H9 (cell line): Measurements from ENCODE around the gene NFYB. TPM values are rescaled to one million over a fixed set of nuclear protein-coding genes. Genes with fewer than 3 reads are reported as not detected.

ENCODE experiments used
- DNase-seq: peaks from one replicate; pipeline ENCODE4 v3.0.0-alpha.2; 2017
- H2AFZ ChIP-seq: one replicate; pipeline ENCODE4 v1.6.1; 2013; ENCODE audit warnings: mild to moderate bottlenecking, low read length, control low read depth, moderate library complexity
- H2AK5ac ChIP-seq: 2 replicates; pipeline ENCODE4 v1.6.1; 2013; ENCODE audit warnings: low read length, control low read depth, mixed read lengths; ENCODE audit not compliant: insufficient read length
- H2BK120ac ChIP-seq: one replicate; pipeline ENCODE4 v1.6.1; 2013; ENCODE audit warnings: low read depth, mild to moderate bottlenecking, low read length, control low read depth, inconsistent platforms; ENCODE audit not compliant: poor library complexity, severe bottlenecking
- H2BK12ac ChIP-seq: 2 replicates; pipeline ENCODE4 v1.6.1; 2013; ENCODE audit warnings: low read length, control low read depth, mixed read lengths, low read depth; ENCODE audit not compliant: insufficient read length
- H2BK15ac ChIP-seq: 2 replicates; pipeline ENCODE4 v1.6.1; 2013; ENCODE audit warnings: low read depth, low read length, control low read depth
- H2BK20ac ChIP-seq: one replicate; pipeline ENCODE4 v1.6.1; 2013; ENCODE audit warnings: low read depth, mild to moderate bottlenecking, low read length, control low read depth, inconsistent platforms; ENCODE audit not compliant: poor library complexity, severe bottlenecking
- H2BK5ac ChIP-seq: 2 replicates; pipeline ENCODE4 v1.6.1; 2013; ENCODE audit warnings: low read length, control low read depth, mixed read lengths; ENCODE audit not compliant: insufficient read length
- H3K14ac ChIP-seq: 2 replicates; pipeline ENCODE4 v1.6.1; 2013; ENCODE audit warnings: low read length, control low read depth; ENCODE audit not compliant: insufficient read depth
- H3K18ac ChIP-seq: 2 replicates; pipeline ENCODE4 v1.6.1; 2013; ENCODE audit warnings: low read depth, mild to moderate bottlenecking, mixed read lengths, low read length, control low read depth; ENCODE audit not compliant: insufficient read length
- H3K23ac ChIP-seq: 2 replicates; pipeline ENCODE4 v1.6.1; 2013; ENCODE audit warnings: low read length, control low read depth, mixed read lengths, low read depth; ENCODE audit not compliant: insufficient read length
- H3K23me2 ChIP-seq: 2 replicates; pipeline ENCODE4 v1.6.1; 2013; ENCODE audit warnings: low read depth, mild to moderate bottlenecking, mixed read lengths, low read length, control low read depth; ENCODE audit not compliant: insufficient read length, poor library complexity, severe bottlenecking
- H3K27ac ChIP-seq: 2 replicates; pipeline ENCODE4 v1.5.1; 2013; ENCODE audit warnings: low read length, control low read depth, mixed read lengths, low read depth; ENCODE audit not compliant: insufficient read length
- H3K27me3 ChIP-seq: 2 replicates; pipeline ENCODE4 v1.6.1; 2013; ENCODE audit warnings: low read length, control low read depth, inconsistent platforms; ENCODE audit not compliant: insufficient read depth
- H3K4ac ChIP-seq: 2 replicates; pipeline ENCODE4 v1.6.1; 2013; ENCODE audit warnings: low read depth, mild to moderate bottlenecking, control low read depth, inconsistent platforms, low read length, moderate library complexity
- H3K4me1 ChIP-seq: 2 replicates; pipeline ENCODE4 v1.6.1; 2013; ENCODE audit warnings: low read length, control low read depth, inconsistent platforms; ENCODE audit not compliant: insufficient read depth
- H3K4me2 ChIP-seq: 2 replicates; pipeline ENCODE4 v1.6.1; 2013; ENCODE audit warnings: low read length, control low read depth, mixed read lengths; ENCODE audit not compliant: insufficient read length, insufficient read depth
- H3K56ac ChIP-seq: 2 replicates; pipeline ENCODE4 v1.6.1; 2013; ENCODE audit warnings: low read depth, mild to moderate bottlenecking, mixed read lengths, low read length, control low read depth; ENCODE audit not compliant: insufficient read length
- H3K79me1 ChIP-seq: 2 replicates; pipeline ENCODE4 v1.6.1; 2013; ENCODE audit warnings: low read depth, mild to moderate bottlenecking, moderate library complexity, low read length, control low read depth, inconsistent platforms; ENCODE audit not compliant: insufficient read depth, poor library complexity, severe bottlenecking
- H3K79me2 ChIP-seq: 2 replicates; pipeline ENCODE4 v1.6.1; 2013; ENCODE audit warnings: low read length, control low read depth, inconsistent platforms; ENCODE audit not compliant: insufficient read depth
- H3K9ac ChIP-seq: 2 replicates; pipeline ENCODE4 v1.6.1; 2013; ENCODE audit warnings: low read length, control low read depth, mixed read lengths; ENCODE audit not compliant: insufficient read length; ENCODE audit errors: extremely low read depth
- H3K9me3 ChIP-seq: one replicate; pipeline ENCODE4 v1.6.1; 2013; ENCODE audit warnings: low read depth, low read length, inconsistent platforms; ENCODE audit not compliant: control insufficient read depth
- H3T11ph ChIP-seq: one replicate; pipeline ENCODE4 v1.6.1; 2013; ENCODE audit warnings: mild to moderate bottlenecking, low read length, control low read depth, inconsistent platforms
- H4K20me1 ChIP-seq: one replicate; pipeline ENCODE4 v1.6.1; 2013; ENCODE audit not compliant: control insufficient read depth, insufficient read length, insufficient read depth
- H4K5ac ChIP-seq: 2 replicates; pipeline ENCODE4 v1.6.1; 2013; ENCODE audit warnings: low read depth, mild to moderate bottlenecking, mixed read lengths, low read length, control low read depth; ENCODE audit not compliant: insufficient read length
- H4K8ac ChIP-seq: replicated peaks from 2 replicates; pipeline ENCODE4 v1.6.1; 2013; ENCODE audit warnings: low read length, control low read depth, mixed read lengths, low read depth; ENCODE audit not compliant: insufficient read length
- H4K91ac ChIP-seq: 2 replicates; pipeline ENCODE4 v1.6.1; 2013; ENCODE audit warnings: low read depth, mild to moderate bottlenecking, moderate library complexity, mixed read lengths, low read length, control low read depth; ENCODE audit not compliant: insufficient read length
- H3K27ac Mint-ChIP-seq, 3 experiments: 2 replicates in 2 of 3; 3 replicates in 1 of 3; pipeline ENCODE4 v1.8.0; 2020 to 2021; ENCODE audit warnings: mixed read lengths in 3 of 3, mild to moderate bottlenecking in 1 of 3, moderate library complexity in 1 of 3
- H3K27me3 Mint-ChIP-seq: 2 replicates; pipeline ENCODE4 v1.8.0; 2021; ENCODE audit warnings: low read depth, mild to moderate bottlenecking, moderate library complexity, mixed read lengths
- H3K36me3 Mint-ChIP-seq, 3 experiments: 2 replicates in 2 of 3; 3 replicates in 1 of 3; pipeline ENCODE4 v1.8.0; 2020 to 2021; ENCODE audit warnings: low read depth in 3 of 3, mixed read lengths in 3 of 3; ENCODE audit not compliant: insufficient read depth in 1 of 3
- H3K4me1 Mint-ChIP-seq, 2 experiments: 2 replicates each; pipeline ENCODE4 v1.8.0; 2020; ENCODE audit warnings: mixed read lengths in 2 of 2
- H3K4me3 Mint-ChIP-seq, 2 experiments: 2 replicates in 1 of 2; 3 replicates in 1 of 2; pipeline ENCODE4 v1.8.0; 2020 to 2021; ENCODE audit warnings: mild to moderate bottlenecking in 2 of 2, mixed read lengths in 2 of 2, moderate library complexity in 1 of 2
- H3K9me3 Mint-ChIP-seq, 2 experiments: 2 replicates in 1 of 2; 3 replicates in 1 of 2; pipeline ENCODE4 v1.8.0; 2020; ENCODE audit warnings: mild to moderate bottlenecking in 2 of 2, mixed read lengths in 2 of 2, moderate library complexity in 1 of 2
- CTCF ChIP-seq: fragments of 200-600 bp; sonication (generic); conservative IDR thresholded peaks from 3 replicates; pipeline ENCODE4 v1.8.0; 2021; ENCODE audit warnings: antibody characterized with exemption, mild to moderate bottlenecking
- WGBS: extraction: QIAGEN DNeasy Blood & Tissue Kit; methylation state at CpG from one replicate; pipeline ENCODE4 v1.1.7; 2013; ENCODE audit warnings: missing lambda C conversion rate, low lambda C conversion rate, mixed read lengths; ENCODE audit not compliant: insufficient read length; ENCODE audit errors: extremely low coverage; 5-methylcytosine and 5-hydroxymethylcytosine counted together
- total RNA-seq: library from RNA; stranded (reverse); gene quantifications from 2 replicates; pipeline ENCODE4 v1.2.1, GENCODE V29; 2021

Gene NFYB
- total RNA-seq, 1 experiment from 2014 or later: 52.5 TPM

GRCh38 chr12:104154286-104154685 lies 16.3 kb upstream of the NFYB start:
- no peak overlapping the region for H4K8ac ChIP-seq
- Mint-ChIP-seq H3K36me3 (no peaks in the 10 kb centered on the region), H3K27me3 (peaks cover 10% of the 10 kb centered on the region), H3K4me1 (peaks cover 0 to 6% of the 10 kb centered on the region in 2 experiments; a peak in 2 of 4 replicates), H3K27ac (no peak overlapping the region), H3K4me3 (no peak overlapping the region), H3K9me3 (no peaks in the 10 kb centered on the region)
- H3K27ac ChIP-seq: no peak overlapping the region
- DNase-seq: no peak
- H3T11ph ChIP-seq: no peak overlapping the region
- H3K4me1 ChIP-seq: no peaks in the 10 kb centered on the region
- H2BK120ac ChIP-seq: no peak overlapping the region
- no peak overlapping the region for H2BK5ac ChIP-seq
- H3K18ac ChIP-seq: no peak overlapping the region
- H3K4ac ChIP-seq: no peak overlapping the region
- TF ChIP-seq CTCF: no peak
- H3K23ac ChIP-seq: no peak overlapping the region
- H3K9ac ChIP-seq: no peak overlapping the region
- no peak overlapping the region for H2BK12ac ChIP-seq
- H4K20me1 ChIP-seq: no peaks in the 10 kb centered on the region
- no CpG with 5 or more reads among the region's 4 CpGs for WGBS
- H4K5ac ChIP-seq: no peak overlapping the region
- H2BK15ac ChIP-seq: no peak overlapping the region
- H2AK5ac ChIP-seq: no peak overlapping the region
- H3K27me3 ChIP-seq: no peaks in the 10 kb centered on the region
- H3K79me2 ChIP-seq: no peaks in the 10 kb centered on the region
- H3K79me1 ChIP-seq: no peaks in the 10 kb centered on the region
- no peaks in the 10 kb centered on the region for H3K9me3 ChIP-seq
- H3K14ac ChIP-seq: no peak overlapping the region
- H2AFZ ChIP-seq: no peak overlapping the region
- no peak overlapping the region for H3K4me2 ChIP-seq
- H3K23me2 ChIP-seq: no peaks in the 10 kb centered on the region
- H2BK20ac ChIP-seq: no peak overlapping the region
- no peak overlapping the region for H4K91ac ChIP-seq
- H3K56ac ChIP-seq: no peak overlapping the region
